Skeletal muscle tissue (tissue), 4 donors: ENCODE results near the gene AP3S1. TPM values are rescaled to one million over a fixed set of nuclear protein-coding genes. Genes with fewer than 3 reads are reported as not detected.
A peak's percentile ranks its signal among the peaks of the same experiment; 100 is the strongest.
"Not testable (repeated sequence)": the region's sequence is repeated elsewhere in the genome, so short reads cannot be mapped to it uniquely, and the experiment has no call there.

Experiments used
- H3K27ac ChIP-seq: one replicate; pipeline ENCODE4 v1.7.0; 2013; ENCODE audit warnings: mild to moderate bottlenecking, low read depth, low read length, inconsistent platforms
- H3K27me3 ChIP-seq, 3 donors: one replicate each; pipeline ENCODE4 v1.7.0; 2013; ENCODE audit warnings: low read length in 3 of 3; ENCODE audit not compliant: control insufficient read depth in 3 of 3, insufficient read depth in 3 of 3
- H3K36me3 ChIP-seq, 3 donors: one replicate each; pipeline ENCODE4 v1.7.0; 2013; ENCODE audit warnings: low read length in 3 of 3; ENCODE audit not compliant: control insufficient read depth in 3 of 3, insufficient read depth in 3 of 3
- H3K4me1 ChIP-seq, 3 donors: one replicate each; pipeline ENCODE4 v1.7.0; 2013; ENCODE audit warnings: low read length in 3 of 3, mild to moderate bottlenecking in 3 of 3; ENCODE audit not compliant: control insufficient read depth in 3 of 3, insufficient read depth in 3 of 3
- H3K4me3 ChIP-seq, 3 donors: one replicate each; pipeline ENCODE4 v1.7.0; 2013; ENCODE audit warnings: low read length in 3 of 3
- H3K9ac ChIP-seq, 3 donors: one replicate each; pipeline ENCODE4 v1.7.0; 2013; ENCODE audit warnings: low read length in 3 of 3, mild to moderate bottlenecking in 3 of 3, moderate library complexity in 2 of 3, low read depth in 1 of 3
- H3K9me3 ChIP-seq, 3 donors: one replicate each; pipeline ENCODE4 v1.7.0; 2013; ENCODE audit warnings: low read length in 3 of 3; ENCODE audit not compliant: control insufficient read depth in 3 of 3
- total RNA-seq: library from RNA; depleted of rRNA; stranded (reverse); fragments of >200 nt; gene quantifications from one replicate; pipeline ENCODE4 v1.2.3, GENCODE V29; 2014
- donor health status: Osteomylitis.

The AP3S1 gene
- 92.4 TPM for total RNA-seq

GRCh38 chr5:115841382-115842088 lies at the start of gene AP3S1, which contains the start of gene ATG12:
AP3S1 (plus strand) TSS chr5:115841935; CDS start chr5:115842038, 103 bp downstream.
ATG12 (minus strand) TSS chr5:115841565; CDS start chr5:115841552, 13 bp downstream.
- peaks cover 15 to 42% (median 40%) of the 10 kb centered on the region in 3 donors for H3K4me1 ChIP-seq

GRCh38 chr5:115795700-115796099 lies 46.0 kb upstream of the AP3S1 start:
- Histone ChIP-seq H3K27ac (no peak overlapping the region), H3K36me3 (no peaks in the 10 kb centered on the region), H3K4me3 (no peak overlapping the region), H3K27me3 (no peaks in the 10 kb centered on the region), H3K4me1 (no peaks in the 10 kb centered on the region), H3K9ac (no peak overlapping the region), H3K9me3 (no peaks in the 10 kb centered on the region)

More at GRCh38 chr5:115841382-115842088, at the start of gene AP3S1, which contains the start of gene ATG12:
- peak within 1 kb of the TSS; percentile 95 to 99 (median 97) for H3K4me3 ChIP-seq
- H3K9ac ChIP-seq: peak within 1 kb of the TSS; percentile 90 to 95 (median 91)
- H3K9me3 ChIP-seq: no peaks in the 10 kb centered on the region
- peak within 1 kb of the TSS; percentile 91 for H3K27ac ChIP-seq
- peaks cover 6 to 10% (median 10%) of the 10 kb centered on the region in 3 donors for H3K36me3 ChIP-seq
- no peaks in the 10 kb centered on the region for H3K27me3 ChIP-seq

GRCh38 chr5:115796656-115797055 lies 45.1 kb upstream of the AP3S1 start:
- Histone ChIP-seq H3K27me3 (no peaks in the 10 kb centered on the region), H3K4me1 (no peaks in the 10 kb centered on the region)

GRCh38 chr5:115798252-115798651 lies 43.5 kb upstream of the AP3S1 start:
- no peaks in the 10 kb centered on the region for H3K4me1 ChIP-seq
- H3K27ac ChIP-seq: no peak overlapping the region
- H3K27me3 ChIP-seq: no peaks in the 10 kb centered on the region
- no peak overlapping the region for H3K9ac ChIP-seq
- no peaks in the 10 kb centered on the region for H3K9me3 ChIP-seq
- H3K4me3 ChIP-seq: no peak overlapping the region
- H3K36me3 ChIP-seq: no peaks in the 10 kb centered on the region

More at GRCh38 chr5:115796656-115797055, 45.1 kb upstream of the AP3S1 start:
- Histone ChIP-seq H3K4me3 (no peak overlapping the region), H3K9me3 (no peaks in the 10 kb centered on the region), H3K36me3 (no peaks in the 10 kb centered on the region), H3K9ac (no peak overlapping the region), H3K27ac (no peak overlapping the region)

GRCh38 chr5:115800108-115800507 lies 41.6 kb upstream of the AP3S1 start:
- H3K9ac ChIP-seq: no peak overlapping the region
- no peaks in the 10 kb centered on the region for H3K36me3 ChIP-seq
- no peak overlapping the region for H3K27ac ChIP-seq
- H3K27me3 ChIP-seq: no peaks in the 10 kb centered on the region
- no peak overlapping the region for H3K4me3 ChIP-seq
- H3K9me3 ChIP-seq: no peaks in the 10 kb centered on the region
- no peaks in the 10 kb centered on the region for H3K4me1 ChIP-seq

GRCh38 chr5:115801152-115801551 lies 40.6 kb upstream of the AP3S1 start:
- Histone ChIP-seq H3K4me1 (no peaks in the 10 kb centered on the region), H3K27me3 (no peaks in the 10 kb centered on the region), H3K9me3 (no peaks in the 10 kb centered on the region), H3K9ac (no peak overlapping the region), H3K4me3 (no peak overlapping the region), H3K36me3 (no peaks in the 10 kb centered on the region), H3K27ac (no peak overlapping the region)

- Histone ChIP-seq H3K9ac (no peak overlapping the region), H3K27me3 (no peaks in the 10 kb centered on the region), H3K36me3 (no peaks in the 10 kb centered on the region), H3K9me3 (no peaks in the 10 kb centered on the region), H3K4me3 (no peak overlapping the region), H3K27ac (no peak overlapping the region), H3K4me1 (no peaks in the 10 kb centered on the region)
Measured at GRCh38 chr5:115801984-115802383, 39.8 kb upstream of the AP3S1 start.

- no peaks in the 10 kb centered on the region for H3K36me3 ChIP-seq
- no peaks in the 10 kb centered on the region for H3K27me3 ChIP-seq
Measured at GRCh38 chr5:115806986-115807653, 34.6 kb upstream of the AP3S1 start.

GRCh38 chr5:115807654-115808052 lies 34.1 kb upstream of the AP3S1 start:
- Histone ChIP-seq H3K27me3 (peaks cover 0 to 4% (median 0%) of the 10 kb centered on the region in 3 donors), H3K4me3 (no peak overlapping the region), H3K9ac (no peak overlapping the region), H3K9me3 (no peaks in the 10 kb centered on the region), H3K4me1 (no peaks in the 10 kb centered on the region), H3K36me3 (no peaks in the 10 kb centered on the region), H3K27ac (no peak overlapping the region)

More at GRCh38 chr5:115806986-115807653, 34.6 kb upstream of the AP3S1 start:
- Histone ChIP-seq H3K27ac (no peak overlapping the region), H3K9ac (no peak overlapping the region), H3K4me3 (no peak overlapping the region), H3K9me3 (no peaks in the 10 kb centered on the region), H3K4me1 (no peaks in the 10 kb centered on the region)

- H3K36me3 ChIP-seq, H3K27ac ChIP-seq: not testable (repeated sequence)
Measured at GRCh38 chr5:115808066-115808465, 33.7 kb upstream of the AP3S1 start.

More at GRCh38 chr5:115808066-115808465, 33.7 kb upstream of the AP3S1 start:
- H3K4me3 ChIP-seq, H3K27me3 ChIP-seq, H3K9ac ChIP-seq, H3K9me3 ChIP-seq, H3K4me1 ChIP-seq: not testable (repeated sequence)
